GM18498 (cell line): ENCODE results near the gene TMEM9B.
A peak's percentile ranks its signal among the peaks of the same experiment; 100 is the strongest.
"Not testable (repeated sequence)": the region's sequence is repeated elsewhere in the genome, so short reads cannot be mapped to it uniquely, and the experiment has no call there.

ENCODE experiments used
- ATAC-seq: cut with Tn5 transposase; IDR thresholded peaks from one replicate; pipeline ENCODE4 v1.9.1; 2021; ENCODE audit warnings: mild to moderate bottlenecking, moderate library complexity; ENCODE audit not compliant: unreplicated experiment

Gene TMEM9B

GRCh38 chr11:8964324-8965320 is at the start of gene TMEM9B:
Gene TMEM9B, minus strand, starts transcription at chr11:8964442. Its CDS starts 129 bp downstream, at chr11:8964313.
- peak; percentile 84 for ATAC-seq

- ATAC-seq, result no peak
Observed at GRCh38 chr11:9013373-9013772, 49.1 kb upstream of the TMEM9B start.

- not testable (repeated sequence) for ATAC-seq
Observed at GRCh38 chr11:9009538-9009937, 45.3 kb upstream of the TMEM9B start.

GRCh38 chr11:9008661-9009060 is 44.4 kb upstream of the TMEM9B start:
- ATAC-seq, result no peak

GRCh38 chr11:9008011-9008550 is 43.8 kb upstream of the TMEM9B start:
- no peak for ATAC-seq

- ATAC-seq, result no peak
Observed at GRCh38 chr11:9005087-9005486, 40.8 kb upstream of the TMEM9B start.

GRCh38 chr11:9004183-9004926 is 40.1 kb upstream of the TMEM9B start:
- no peak for ATAC-seq

- no peak for ATAC-seq
Observed at GRCh38 chr11:9003573-9004182, 39.4 kb upstream of the TMEM9B start, which contains the start of gene NRIP3. Gene NRIP3, minus strand, starts transcription at chr11:9004001. Its CDS starts 66 bp downstream, at chr11:9003935.

- no peak for ATAC-seq
Observed at GRCh38 chr11:9002920-9003572, 38.8 kb upstream of the TMEM9B start.

GRCh38 chr11:9001736-9002135 is 37.5 kb upstream of the TMEM9B start:
- ATAC-seq, result no peak

GRCh38 chr11:8998017-8998416 is 33.8 kb upstream of the TMEM9B start:
- no peak for ATAC-seq

- no peak for ATAC-seq
Observed at GRCh38 chr11:8997451-8997850, 33.2 kb upstream of the TMEM9B start.

GRCh38 chr11:8989453-8989852 is 25.2 kb upstream of the TMEM9B start:
- no peak for ATAC-seq

GRCh38 chr11:8988329-8989234 is 24.3 kb upstream of the TMEM9B start:
- ATAC-seq, result no peak

GRCh38 chr11:8987446-8987845 is 23.2 kb upstream of the TMEM9B start:
- peak; percentile 62 for ATAC-seq

GRCh38 chr11:8986772-8987171 is 22.5 kb upstream of the TMEM9B start:
- not testable (repeated sequence) for ATAC-seq

- no peak for ATAC-seq
Observed at GRCh38 chr11:8985462-8985861, 21.2 kb upstream of the TMEM9B start.

- ATAC-seq, result no peak
Observed at GRCh38 chr11:8983552-8983951, 19.3 kb upstream of the TMEM9B start.

GRCh38 chr11:8980485-8980884 is 16.2 kb upstream of the TMEM9B start:
- ATAC-seq, result no peak
